ENCODE results near the gene PRDM5. TPM values are rescaled to one million over a fixed set of nuclear protein-coding genes. Genes with fewer than 3 reads are reported as not detected.

Gene PRDM5
- total RNA-seq, 1 experiment from 2014 or later, result 7.1 TPM

DNA sequence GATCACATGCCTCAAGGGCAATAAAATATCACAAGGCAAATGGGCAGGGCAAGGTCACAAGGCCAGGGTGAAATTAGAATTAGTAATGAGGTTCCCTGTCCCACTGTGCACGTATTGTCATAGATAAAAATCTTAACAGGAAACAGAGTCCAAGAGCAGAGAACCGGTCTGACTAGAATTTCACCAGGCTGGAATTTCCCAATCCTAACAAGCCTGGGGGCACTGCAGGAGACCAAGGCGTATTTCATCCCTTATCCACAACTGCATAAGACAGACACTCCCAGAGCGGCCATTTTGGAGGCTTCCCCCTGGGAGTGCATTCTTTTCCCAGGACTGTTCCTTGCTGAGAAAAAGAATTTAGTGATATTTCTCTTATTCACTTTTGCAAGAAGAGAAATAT, 25.9 kb upstream of the PRDM5 start:
- BruUV-seq (replicated peaks), result no TSS peak
- no peaks in the 10 kb centered on the region for H3K36me3 ChIP-seq (ENCODE audit: insufficient read depth, low read length, poor library complexity, severe bottlenecking)

DNA sequence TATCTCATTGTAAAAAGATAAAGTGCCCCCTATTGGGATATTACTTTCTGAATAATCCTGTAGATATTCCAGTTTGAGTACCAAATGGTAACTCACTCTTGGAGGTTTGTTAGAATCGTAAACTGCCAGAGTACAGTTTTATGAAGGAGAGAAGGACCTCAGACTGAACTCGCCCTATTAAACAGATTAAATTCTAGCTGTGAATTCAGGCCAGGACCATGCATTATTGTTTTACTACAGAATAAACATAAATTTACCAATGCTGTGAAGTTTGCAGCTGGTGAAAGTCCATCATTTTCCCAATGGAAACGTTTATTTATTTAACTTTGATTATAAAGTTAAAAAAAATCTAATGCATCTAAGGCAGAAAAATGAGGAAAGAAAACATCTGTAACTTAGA, 20.2 kb upstream of the PRDM5 start:
- CTCF ChIA-PET, result no interaction called here

More for the DNA sequence above, 25.9 kb upstream of the PRDM5 start:
- no peak overlapping the region for H3K27ac ChIP-seq (ENCODE audit: low read depth, low read length, poor library complexity, severe bottlenecking)
- TF ChIP-seq EZH2 (IDR thresholded peaks at IDR 0.05; ENCODE audit: borderline replicate concordance, low read depth, low read length, poor library complexity, severe bottlenecking), result no peak
- TF ChIP-seq, protein P1, sequence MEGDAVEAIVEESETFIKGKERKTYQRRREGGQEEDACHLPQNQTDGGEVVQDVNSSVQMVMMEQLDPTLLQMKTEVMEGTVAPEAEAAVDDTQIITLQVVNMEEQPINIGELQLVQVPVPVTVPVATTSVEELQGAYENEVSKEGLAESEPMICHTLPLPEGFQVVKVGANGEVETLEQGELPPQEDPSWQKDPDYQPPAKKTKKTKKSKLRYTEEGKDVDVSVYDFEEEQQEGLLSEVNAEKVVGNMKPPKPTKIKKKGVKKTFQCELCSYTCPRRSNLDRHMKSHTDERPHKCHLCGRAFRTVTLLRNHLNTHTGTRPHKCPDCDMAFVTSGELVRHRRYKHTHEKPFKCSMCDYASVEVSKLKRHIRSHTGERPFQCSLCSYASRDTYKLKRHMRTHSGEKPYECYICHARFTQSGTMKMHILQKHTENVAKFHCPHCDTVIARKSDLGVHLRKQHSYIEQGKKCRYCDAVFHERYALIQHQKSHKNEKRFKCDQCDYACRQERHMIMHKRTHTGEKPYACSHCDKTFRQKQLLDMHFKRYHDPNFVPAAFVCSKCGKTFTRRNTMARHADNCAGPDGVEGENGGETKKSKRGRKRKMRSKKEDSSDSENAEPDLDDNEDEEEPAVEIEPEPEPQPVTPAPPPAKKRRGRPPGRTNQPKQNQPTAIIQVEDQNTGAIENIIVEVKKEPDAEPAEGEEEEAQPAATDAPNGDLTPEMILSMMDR (conservative IDR thresholded peaks at IDR 0.05; ENCODE audit: low read depth, low read length), result no peak
- H3K9me3 ChIP-seq (ENCODE audit: low read depth, low read length, poor library complexity, severe bottlenecking), result no peaks in the 10 kb centered on the region
- H3K4me1 ChIP-seq (ENCODE audit: insufficient read depth, low read length, poor library complexity, severe bottlenecking), result no peaks in the 10 kb centered on the region
- no peak for DNase-seq (ENCODE audit: low spot score)
- intact Hi-C loops (cut with micrococcal nuclease; ENCODE audit: unreplicated experiment), result no loop called here
- no peak overlapping the region for H3K4me3 ChIP-seq (ENCODE audit: low read depth, low read length, poor library complexity, severe bottlenecking)
- ChIA-PET CTCF (no interaction called here), POLR2A (ENCODE audit: low non-redundant PET) (no interaction called here)
- H3K27me3 ChIP-seq (replicated peaks; ENCODE audit: insufficient read depth, low read depth, low read length, poor library complexity), result no peaks in the 10 kb centered on the region

DNA sequence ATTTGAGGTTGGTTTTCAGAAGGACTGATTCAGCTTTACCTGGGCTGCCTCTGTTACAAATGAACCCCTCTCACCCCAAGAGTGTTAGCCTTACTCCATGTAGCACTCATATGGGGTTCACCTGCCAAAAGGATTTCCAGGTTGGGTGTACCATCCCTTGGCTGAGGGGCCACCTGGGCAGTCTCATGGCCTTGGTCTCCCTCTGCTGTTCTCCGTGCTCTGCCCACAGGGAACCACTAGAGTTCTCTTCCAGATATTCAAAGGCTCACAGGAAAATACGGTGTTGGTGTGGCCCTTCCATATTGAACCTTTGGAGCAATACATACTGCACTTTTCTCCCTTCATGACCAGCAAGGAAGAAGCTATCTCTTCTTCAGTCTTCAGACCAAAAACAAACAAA, 18.0 kb upstream of the PRDM5 start:
- ChIA-PET CTCF (no interaction called here), POLR2A (ENCODE audit: low non-redundant PET) (no interaction called here)
- no peaks in the 10 kb centered on the region for H3K4me1 ChIP-seq (ENCODE audit: insufficient read depth, low read length, poor library complexity, severe bottlenecking)
- H3K9me3 ChIP-seq (ENCODE audit: low read depth, low read length, poor library complexity, severe bottlenecking), result no peaks in the 10 kb centered on the region
- no peaks in the 10 kb centered on the region for H3K27me3 ChIP-seq (replicated peaks; ENCODE audit: insufficient read depth, low read depth, low read length, poor library complexity)
- intact Hi-C loops (cut with micrococcal nuclease; ENCODE audit: unreplicated experiment), result no loop called here
- TF ChIP-seq, protein P1 (conservative IDR thresholded peaks at IDR 0.05; ENCODE audit: low read depth, low read length), result no peak
- no peak for TF ChIP-seq EZH2 (IDR thresholded peaks at IDR 0.05; ENCODE audit: borderline replicate concordance, low read depth, low read length, poor library complexity, severe bottlenecking)
- no peak for DNase-seq (ENCODE audit: low spot score)
- H3K4me3 ChIP-seq (ENCODE audit: low read depth, low read length, poor library complexity, severe bottlenecking), result no peak overlapping the region
- H3K27ac ChIP-seq (ENCODE audit: low read depth, low read length, poor library complexity, severe bottlenecking), result no peak overlapping the region
- no peaks in the 10 kb centered on the region for H3K36me3 ChIP-seq (ENCODE audit: insufficient read depth, low read length, poor library complexity, severe bottlenecking)
- no TSS peak for BruUV-seq (replicated peaks)

More for the DNA sequence above, 20.2 kb upstream of the PRDM5 start:
- intact Hi-C loops (cut with micrococcal nuclease; ENCODE audit: unreplicated experiment), result no loop called here
- no peaks in the 10 kb centered on the region for H3K4me1 ChIP-seq (ENCODE audit: insufficient read depth, low read length, poor library complexity, severe bottlenecking)
- H3K36me3 ChIP-seq (ENCODE audit: insufficient read depth, low read length, poor library complexity, severe bottlenecking), result no peaks in the 10 kb centered on the region
- BruUV-seq (replicated peaks), result no TSS peak
- H3K9me3 ChIP-seq (ENCODE audit: low read depth, low read length, poor library complexity, severe bottlenecking), result no peaks in the 10 kb centered on the region
- POLR2A ChIA-PET (ENCODE audit: low non-redundant PET), result no interaction called here
- H3K27ac ChIP-seq (ENCODE audit: low read depth, low read length, poor library complexity, severe bottlenecking), result no peak overlapping the region
- TF ChIP-seq, protein P1 (conservative IDR thresholded peaks at IDR 0.05; ENCODE audit: low read depth, low read length), result no peak
- TF ChIP-seq EZH2 (IDR thresholded peaks at IDR 0.05; ENCODE audit: borderline replicate concordance, low read depth, low read length, poor library complexity, severe bottlenecking), result no peak
- no peak for DNase-seq (ENCODE audit: low spot score)
- H3K27me3 ChIP-seq (replicated peaks; ENCODE audit: insufficient read depth, low read depth, low read length, poor library complexity), result no peaks in the 10 kb centered on the region
- H3K4me3 ChIP-seq (ENCODE audit: low read depth, low read length, poor library complexity, severe bottlenecking), result no peak overlapping the region

Measured in A673 (cell line).